Measurements from ENCODE around the gene PRRX1.

Gene PRRX1

GRCh38 chr1:170765712-170766330 lies 101.9 kb downstream of the PRRX1 start:
- no peak for DNase-seq (ENCODE audit: low read depth in 2 of 2)

GRCh38 chr1:170768929-170769328 lies 105.0 kb downstream of the PRRX1 start:
- no peak for DNase-seq (ENCODE audit: low read depth in 2 of 2)

- DNase-seq (ENCODE audit: low read depth in 2 of 2) = no peak
These were observed 105.8 kb downstream of the PRRX1 start for GRCh38 chr1:170769691-170770090.

- DNase-seq (ENCODE audit: low read depth in 2 of 2) = no peak
These were observed 106.3 kb downstream of the PRRX1 start for GRCh38 chr1:170770254-170770653.

- no peak for DNase-seq (ENCODE audit: low read depth in 2 of 2)
These were observed 112.3 kb downstream of the PRRX1 start for GRCh38 chr1:170776252-170776651.

- DNase-seq (ENCODE audit: low read depth in 2 of 2) = no peak
These were observed 112.8 kb downstream of the PRRX1 start for GRCh38 chr1:170776777-170777176.
